BLaER1 (cell line): ENCODE results near the gene MRPS15.
A peak's percentile ranks its signal among the peaks of the same experiment; 100 is the strongest.

Source experiments
- H3K27ac ChIP-seq: shearing (Covaris generic); formaldehyde crosslinking; 2 replicates; pipeline ENCODE4 v1.8.1; 2022
- H3K27me3 ChIP-seq: shearing (Covaris generic); formaldehyde crosslinking; 2 replicates; pipeline ENCODE4 v1.8.1; 2022
- H3K36me3 ChIP-seq: shearing (Covaris generic); formaldehyde crosslinking; 2 replicates; pipeline ENCODE4 v1.8.1; 2022
- H3K4me1 ChIP-seq: shearing (Covaris generic); formaldehyde crosslinking; 2 replicates; pipeline ENCODE4 v1.8.1; 2022
- H3K4me2 ChIP-seq: shearing (Covaris generic); formaldehyde crosslinking; 2 replicates; pipeline ENCODE4 v1.8.1; 2022
- H3K4me3 ChIP-seq: shearing (Covaris generic); formaldehyde crosslinking; 2 replicates; pipeline ENCODE4 v1.8.1; 2022
- H3K9ac ChIP-seq: shearing (Covaris generic); formaldehyde crosslinking; 2 replicates; pipeline ENCODE4 v1.8.1; 2022
- H3K9me3 ChIP-seq: shearing (Covaris generic); formaldehyde crosslinking; 2 replicates; pipeline ENCODE4 v1.8.1; 2022
- H4K20me1 ChIP-seq: shearing (Covaris generic); formaldehyde crosslinking; 2 replicates; pipeline ENCODE4 v1.8.1; 2022
- Cebpa-rat ChIP-seq: shearing (Covaris generic); IDR thresholded peaks from 2 replicates; pipeline ENCODE4 v1.8.1; 2022

The MRPS15 gene

DNA sequence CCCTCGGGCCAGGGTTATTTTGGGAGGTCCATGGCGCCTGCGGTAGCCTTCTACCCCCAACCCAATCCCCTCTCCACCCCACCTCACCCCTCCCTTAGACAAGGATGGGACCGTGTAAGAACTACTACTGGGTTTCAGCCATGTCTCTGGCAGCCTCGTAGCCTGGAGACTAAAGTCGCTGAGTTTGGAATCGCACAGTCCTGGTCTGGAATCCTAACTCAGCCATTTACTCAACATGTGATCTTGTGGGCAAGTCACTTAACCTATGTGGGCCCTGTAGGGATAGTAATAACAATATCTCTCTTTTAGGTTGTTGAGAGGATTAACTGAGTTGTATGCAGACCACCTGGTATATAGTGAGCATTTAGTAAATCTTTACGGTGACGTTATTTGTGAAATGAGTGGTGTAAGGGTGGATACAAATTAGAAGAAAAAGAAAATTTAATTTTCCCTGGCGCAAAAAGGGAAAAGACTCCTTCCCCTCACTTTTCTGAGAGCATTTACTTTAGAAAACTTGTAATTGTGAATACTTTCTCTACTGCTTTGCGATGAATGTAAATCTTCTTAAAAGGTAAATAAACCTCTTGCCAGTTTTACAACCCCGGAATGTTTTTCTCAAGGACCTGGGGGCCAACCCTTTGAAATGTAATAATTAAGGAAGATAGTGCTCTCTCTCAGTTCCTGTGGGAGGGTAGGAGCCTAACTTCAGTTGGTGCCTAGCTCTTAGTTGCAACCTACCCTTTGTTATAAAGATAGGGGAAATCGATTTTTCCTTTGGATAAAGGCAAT, 615 bp upstream of the MRPS15 start:
- no peak for TF ChIP-seq Cebpa-rat
- Histone ChIP-seq H3K4me1 (peaks cover 59% of the 10 kb centered on the region), H4K20me1 (no peaks in the 10 kb centered on the region)

DNA sequence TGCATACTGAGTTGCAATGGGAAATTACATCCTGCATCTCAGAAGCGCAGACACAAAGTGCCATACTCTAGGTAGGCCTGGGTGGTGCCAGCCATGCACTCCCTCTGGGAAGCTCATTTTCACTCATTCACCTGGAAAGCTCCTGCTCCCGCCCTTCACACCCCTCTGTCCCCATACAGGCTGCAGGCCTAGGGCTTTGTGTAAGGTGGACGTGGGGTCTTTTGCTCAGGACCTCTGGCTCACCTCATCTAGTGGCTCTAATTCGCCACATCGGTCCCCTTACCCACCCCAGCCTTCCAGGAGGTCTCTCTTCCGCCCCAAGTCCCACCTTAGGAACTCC, 751 bp downstream of the MRPS15 start:
- Histone ChIP-seq H3K9ac (peak overlapping the region; percentile 88), H3K27me3 (no peaks in the 10 kb centered on the region), H3K4me1 (peaks cover 73% of the 10 kb centered on the region), H3K4me3 (peak overlapping the region; percentile 90), H3K36me3 (peaks cover 33% of the 10 kb centered on the region), H3K9me3 (no peaks in the 10 kb centered on the region), H3K27ac (peak overlapping the region; percentile 82), H3K4me2 (peak overlapping the region; percentile 97), H4K20me1 (peaks cover 5% of the 10 kb centered on the region; the same call in 1 of the 2 replicates)
- TF ChIP-seq Cebpa-rat = no peak

More for the DNA sequence above, 615 bp upstream of the MRPS15 start:
- Histone ChIP-seq H3K4me3 (peak overlapping the region; percentile 90), H3K27ac (peak overlapping the region; percentile 82), H3K4me2 (peak overlapping the region; percentile 97), H3K27me3 (no peaks in the 10 kb centered on the region), H3K9me3 (no peaks in the 10 kb centered on the region), H3K9ac (peak overlapping the region; percentile 88), H3K36me3 (peaks cover 28% of the 10 kb centered on the region)

DNA sequence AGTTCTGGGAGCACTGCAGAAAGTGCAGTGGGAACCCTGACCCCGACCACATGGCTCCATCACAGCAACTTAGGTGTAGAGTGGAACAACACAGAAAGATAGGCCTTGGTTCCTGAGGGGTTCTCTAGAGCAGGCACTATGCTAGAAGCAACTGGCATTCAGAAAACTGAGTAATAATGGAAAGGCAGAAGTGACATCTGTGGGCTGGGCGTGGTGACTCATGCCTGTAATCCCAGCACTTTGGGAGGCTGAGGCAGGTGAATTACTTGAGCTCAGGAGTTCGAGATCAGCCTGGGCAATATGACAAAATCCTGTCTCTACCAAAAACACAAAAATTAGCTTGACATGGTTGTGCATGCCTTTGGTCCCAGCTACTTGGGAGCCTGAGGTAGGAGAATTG, 5.3 kb downstream of the MRPS15 start:
- no peak for TF ChIP-seq Cebpa-rat
- Histone ChIP-seq H3K9ac (peak overlapping the region; percentile 58; the same call in 1 of the 2 replicates), H3K36me3 (peaks cover 64% of the 10 kb centered on the region), H3K27me3 (no peaks in the 10 kb centered on the region), H3K4me1 (peaks cover 80% of the 10 kb centered on the region), H3K4me2 (peak overlapping the region; percentile 87), H3K9me3 (no peaks in the 10 kb centered on the region), H3K27ac (peak overlapping the region; percentile 71), H3K4me3 (peak overlapping the region; percentile 39; the same call in 1 of the 2 replicates), H4K20me1 (peaks cover 17% of the 10 kb centered on the region)

DNA sequence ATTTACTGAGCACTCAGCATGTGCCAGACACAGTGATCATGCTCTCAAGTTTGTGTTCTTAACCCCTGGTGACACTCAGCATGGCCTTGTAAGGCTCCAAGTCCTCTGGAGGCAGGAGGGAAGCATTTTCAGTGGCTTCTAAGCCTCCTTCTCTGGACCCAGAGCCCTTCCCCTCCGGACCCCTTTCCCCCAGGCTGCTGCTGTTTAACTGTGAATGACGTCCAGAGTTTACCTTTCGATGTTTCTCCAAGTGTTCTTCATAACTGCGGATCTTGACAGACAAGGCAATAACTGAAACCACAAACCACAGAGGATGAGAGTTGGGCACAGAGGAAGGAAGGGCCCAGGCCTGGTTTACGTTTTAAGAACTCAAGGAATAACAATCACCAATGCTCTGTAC, 6.5 kb downstream of the MRPS15 start:
- Histone ChIP-seq H3K9ac (no peak overlapping the region), H3K4me3 (peak overlapping the region; percentile 39; the same call in 1 of the 2 replicates), H3K9me3 (no peaks in the 10 kb centered on the region), H3K4me1 (peaks cover 70% of the 10 kb centered on the region), H3K36me3 (peaks cover 67% of the 10 kb centered on the region), H3K4me2 (peak overlapping the region; percentile 87), H3K27ac (peak overlapping the region; percentile 71), H4K20me1 (peaks cover 17% of the 10 kb centered on the region), H3K27me3 (no peaks in the 10 kb centered on the region)
- TF ChIP-seq Cebpa-rat = no peak

DNA sequence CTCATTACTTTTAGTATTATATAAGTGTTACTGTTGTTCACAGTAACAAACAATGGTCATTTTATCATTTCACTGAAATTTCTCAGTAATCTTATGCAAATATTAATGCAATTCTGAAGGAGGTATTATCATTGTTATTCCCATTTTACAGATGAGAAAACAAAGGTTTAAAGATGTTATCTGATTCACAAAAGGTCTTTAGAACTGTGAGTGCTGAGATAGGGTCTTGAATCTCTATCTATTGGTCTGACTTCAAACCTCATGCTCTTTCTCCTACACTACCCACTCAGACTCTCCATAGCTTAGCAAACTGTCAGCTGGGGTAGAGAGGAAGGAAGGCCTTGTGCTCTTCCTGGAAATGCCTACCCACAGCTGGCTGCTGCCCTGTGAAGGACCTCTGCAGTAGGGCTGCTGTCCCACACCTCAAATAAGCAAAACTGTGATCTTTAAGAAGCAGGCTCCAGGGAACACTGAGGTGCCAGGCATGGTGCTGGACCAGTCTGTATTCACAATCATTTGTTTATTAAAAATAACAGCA, 7.7 kb downstream of the MRPS15 start:
- H3K36me3 ChIP-seq = peaks cover 56% of the 10 kb centered on the region
- H3K27me3 ChIP-seq = no peaks in the 10 kb centered on the region
- H3K4me2 ChIP-seq = peak overlapping the region; percentile 87
- no peak for TF ChIP-seq Cebpa-rat
- peaks cover 60% of the 10 kb centered on the region for H3K4me1 ChIP-seq
- H3K9me3 ChIP-seq = no peaks in the 10 kb centered on the region
- H3K27ac ChIP-seq = no peak overlapping the region
- H3K4me3 ChIP-seq = no peak overlapping the region
- H3K9ac ChIP-seq = no peak overlapping the region
- peaks cover 17% of the 10 kb centered on the region for H4K20me1 ChIP-seq

DNA sequence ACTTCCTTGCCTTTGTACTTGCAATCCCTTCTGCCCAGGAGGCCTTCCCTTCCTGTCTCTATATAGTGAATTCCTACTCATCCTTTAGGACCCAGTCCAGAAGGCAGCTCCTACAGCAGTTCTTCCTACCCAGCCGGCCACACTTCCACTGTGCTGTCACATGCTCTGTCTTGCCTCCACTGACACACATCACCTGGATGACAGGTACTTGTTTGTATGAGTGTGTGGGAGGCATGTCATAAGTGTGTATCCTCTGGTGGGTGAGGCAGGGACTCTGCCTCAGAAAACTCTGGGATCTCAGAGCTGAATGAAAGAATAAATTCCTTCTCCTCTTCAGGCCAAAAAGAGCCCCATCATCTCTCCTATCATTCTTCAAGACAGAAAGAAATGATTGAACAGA, 8.8 kb downstream of the MRPS15 start:
- TF ChIP-seq Cebpa-rat = no peak
- H3K9ac ChIP-seq = no peak overlapping the region
- H3K4me2 ChIP-seq = no peak overlapping the region
- no peaks in the 10 kb centered on the region for H3K27me3 ChIP-seq
- H3K4me3 ChIP-seq = no peak overlapping the region
- no peak overlapping the region for H3K27ac ChIP-seq
- H4K20me1 ChIP-seq = peaks cover 17% of the 10 kb centered on the region
- peaks cover 45% of the 10 kb centered on the region for H3K36me3 ChIP-seq
- H3K4me1 ChIP-seq = peaks cover 58% of the 10 kb centered on the region
- no peaks in the 10 kb centered on the region for H3K9me3 ChIP-seq

DNA sequence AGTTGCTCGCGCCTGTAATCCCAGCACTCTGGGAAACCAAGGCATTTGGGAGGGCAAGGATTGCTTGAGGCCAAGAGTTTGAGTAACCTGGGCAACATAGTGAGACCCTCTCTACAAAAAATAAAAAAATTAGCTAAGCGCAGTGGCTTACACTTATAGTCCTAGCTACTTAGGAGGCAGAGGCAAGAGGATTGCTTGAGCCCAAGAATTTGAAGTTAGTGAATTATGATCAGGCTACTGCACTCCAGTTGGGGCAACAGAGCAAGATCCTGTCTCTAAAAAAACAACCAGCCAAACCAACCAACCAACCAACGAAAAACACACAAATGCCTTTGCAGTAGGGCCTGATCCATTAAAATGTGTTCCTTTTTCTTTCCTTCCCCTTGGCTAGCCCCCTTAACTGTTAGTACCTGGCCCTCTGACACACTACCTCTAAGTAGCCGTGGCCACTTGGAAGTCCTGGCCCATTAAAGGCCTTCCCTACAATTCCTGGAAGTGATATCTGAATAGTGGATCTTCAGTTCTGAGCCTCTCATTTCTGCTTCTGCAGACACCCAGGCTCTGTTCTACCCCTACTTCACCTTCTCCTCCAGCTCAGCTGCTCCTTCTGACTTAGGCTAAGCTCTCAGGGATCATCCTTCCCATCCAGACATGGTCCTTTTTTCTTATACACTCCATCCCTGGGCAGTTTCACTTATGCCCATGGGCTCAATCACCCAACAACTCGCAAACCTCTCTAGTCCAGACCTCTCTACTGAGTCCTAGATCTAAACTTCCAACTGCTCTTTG, 10.4 kb downstream of the MRPS15 start:
- TF ChIP-seq Cebpa-rat = no peak

DNA sequence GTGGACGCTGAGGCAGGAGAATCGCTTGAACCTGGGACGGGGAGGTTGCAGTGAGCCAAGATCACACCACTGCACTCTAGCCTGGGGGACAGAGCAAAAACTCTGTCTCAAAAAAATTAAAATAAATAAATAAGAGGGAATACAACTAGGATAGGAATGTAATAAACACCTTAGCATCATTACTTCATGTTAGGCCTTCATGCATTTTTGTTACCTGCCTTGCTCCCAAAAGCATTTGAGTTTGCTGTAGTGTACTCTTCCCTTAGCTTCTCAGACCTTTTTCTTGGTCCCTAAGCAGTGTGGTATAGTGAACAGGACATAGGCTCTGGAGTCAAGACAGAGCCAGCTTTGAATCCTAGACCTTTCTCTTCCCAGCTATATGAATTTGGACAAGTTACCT, 11.1 kb downstream of the MRPS15 start:
- Histone ChIP-seq H3K4me2 (no peak overlapping the region), H3K9ac (no peak overlapping the region), H3K4me1 (peaks cover 43% of the 10 kb centered on the region), H4K20me1 (peaks cover 8% of the 10 kb centered on the region), H3K36me3 (peaks cover 34% of the 10 kb centered on the region), H3K27ac (no peak overlapping the region), H3K27me3 (no peaks in the 10 kb centered on the region), H3K4me3 (no peak overlapping the region), H3K9me3 (no peaks in the 10 kb centered on the region)
- no peak for TF ChIP-seq Cebpa-rat

More for the DNA sequence above, 10.4 kb downstream of the MRPS15 start:
- Histone ChIP-seq H3K9ac (no peak overlapping the region), H3K27ac (no peak overlapping the region), H3K4me1 (peaks cover 50% of the 10 kb centered on the region), H3K36me3 (peaks cover 34% of the 10 kb centered on the region), H3K27me3 (no peaks in the 10 kb centered on the region), H3K4me2 (no peak overlapping the region), H3K4me3 (no peak overlapping the region), H4K20me1 (peaks cover 15% of the 10 kb centered on the region), H3K9me3 (no peaks in the 10 kb centered on the region)

DNA sequence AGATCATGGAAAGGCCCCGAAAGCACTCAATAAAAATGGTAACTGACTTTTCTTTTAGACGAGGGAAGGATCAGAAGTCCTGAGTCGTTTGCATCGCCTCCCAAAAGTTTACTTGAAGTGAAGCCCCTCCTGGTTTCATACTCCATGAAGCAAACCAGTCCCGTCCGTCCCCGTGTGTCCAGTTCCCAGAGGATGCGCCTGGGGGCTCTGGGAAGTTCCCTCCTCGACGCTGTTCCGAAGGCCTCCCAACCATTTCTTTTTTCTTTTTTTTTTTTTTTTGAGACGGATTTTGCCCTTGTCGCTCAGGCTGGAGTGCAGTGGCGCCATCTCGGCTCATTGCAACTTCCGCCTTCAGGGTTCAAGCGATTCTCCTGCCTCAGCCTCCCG, 13.3 kb downstream of the MRPS15 start:
- no peak for TF ChIP-seq Cebpa-rat
- Histone ChIP-seq H3K9me3 (no peaks in the 10 kb centered on the region), H3K27me3 (no peaks in the 10 kb centered on the region), H3K4me3 (peak overlapping the region; percentile 79), H3K4me2 (peak overlapping the region; percentile 92), H3K36me3 (peaks cover 23% of the 10 kb centered on the region), H3K27ac (peak overlapping the region; percentile 90), H3K9ac (peak overlapping the region; percentile 89), H4K20me1 (no peaks in the 10 kb centered on the region), H3K4me1 (peaks cover 36% of the 10 kb centered on the region)
